HG02642 (cell line): ENCODE data around the gene CADPS.
"Not testable (repeated sequence)": the region's sequence is repeated elsewhere in the genome, so short reads cannot be mapped to it uniquely, and the experiment has no call there.

Source experiments
- ATAC-seq: cut with Tn5 transposase; IDR thresholded peaks from one replicate; pipeline ENCODE4 v1.9.1; 2021; ENCODE audit warnings: mild to moderate bottlenecking; ENCODE audit not compliant: unreplicated experiment, poor library complexity

CADPS gene

DNA sequence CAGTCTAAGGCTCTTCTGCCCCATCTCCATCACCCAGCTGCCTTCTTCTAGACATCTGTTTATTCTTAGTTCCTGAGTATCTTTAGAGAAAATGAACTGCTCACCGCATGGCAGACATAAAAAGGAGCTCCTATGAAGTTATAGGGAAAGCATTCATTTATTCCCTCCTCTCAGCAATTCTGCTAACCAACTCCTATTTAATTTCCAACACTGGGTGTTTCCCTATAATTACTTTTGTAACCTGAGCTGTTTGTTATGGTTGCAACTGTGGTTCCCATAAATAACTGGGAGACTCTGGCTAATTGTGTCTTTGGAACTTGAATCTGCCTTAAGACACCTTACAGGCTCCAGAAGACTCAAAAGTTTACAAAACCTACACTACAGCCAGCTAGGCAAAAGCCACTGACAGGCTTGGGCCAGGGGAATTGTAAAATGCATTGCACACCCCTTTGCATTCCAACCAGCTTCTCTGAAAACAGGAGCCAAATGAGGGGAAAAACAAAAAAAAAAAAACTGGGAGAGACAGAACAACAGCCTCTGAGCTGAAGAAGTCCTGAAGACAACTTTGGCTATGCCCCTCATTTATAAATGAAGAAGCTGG, 270.4 kb downstream of the CADPS start:
- no peak for ATAC-seq

DNA sequence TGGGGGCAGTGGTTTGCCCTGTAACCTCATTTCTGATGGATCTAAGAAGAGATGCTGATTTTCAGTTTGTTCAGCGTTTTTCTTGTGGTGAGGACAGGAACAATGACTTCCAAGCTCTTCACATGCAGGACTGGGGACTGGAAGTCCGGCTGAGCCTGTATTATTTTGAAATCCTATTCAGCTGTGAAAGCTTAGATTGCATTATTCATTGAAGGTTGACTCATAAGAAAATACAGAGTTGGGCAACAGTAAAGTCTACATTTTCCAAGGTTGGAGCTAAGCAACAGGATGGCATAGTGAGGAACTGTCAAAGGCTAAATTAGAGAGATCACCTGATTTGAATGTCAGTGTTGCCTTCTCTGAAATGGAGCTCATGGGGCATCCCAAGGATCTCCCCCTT, 270.9 kb downstream of the CADPS start:
- no peak for ATAC-seq

DNA sequence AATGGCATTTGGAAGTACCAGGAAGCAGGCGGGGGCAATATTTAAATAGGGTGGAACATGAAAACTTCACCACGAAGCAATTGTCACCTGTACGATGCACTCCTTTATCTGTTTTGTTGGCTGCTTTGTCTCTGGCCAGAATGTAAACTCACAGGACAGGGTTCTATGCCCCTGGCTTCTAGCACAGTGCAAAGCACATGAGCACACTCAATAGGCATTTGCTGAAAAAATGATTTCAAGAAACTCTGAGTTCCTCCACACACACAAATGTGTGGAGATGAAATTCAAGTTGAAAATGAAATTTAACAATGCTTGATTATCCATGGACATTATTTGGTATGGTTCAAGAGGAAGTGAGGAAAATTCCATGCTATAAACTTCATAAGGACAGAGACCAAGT, 272.2 kb downstream of the CADPS start:
- no peak for ATAC-seq

DNA sequence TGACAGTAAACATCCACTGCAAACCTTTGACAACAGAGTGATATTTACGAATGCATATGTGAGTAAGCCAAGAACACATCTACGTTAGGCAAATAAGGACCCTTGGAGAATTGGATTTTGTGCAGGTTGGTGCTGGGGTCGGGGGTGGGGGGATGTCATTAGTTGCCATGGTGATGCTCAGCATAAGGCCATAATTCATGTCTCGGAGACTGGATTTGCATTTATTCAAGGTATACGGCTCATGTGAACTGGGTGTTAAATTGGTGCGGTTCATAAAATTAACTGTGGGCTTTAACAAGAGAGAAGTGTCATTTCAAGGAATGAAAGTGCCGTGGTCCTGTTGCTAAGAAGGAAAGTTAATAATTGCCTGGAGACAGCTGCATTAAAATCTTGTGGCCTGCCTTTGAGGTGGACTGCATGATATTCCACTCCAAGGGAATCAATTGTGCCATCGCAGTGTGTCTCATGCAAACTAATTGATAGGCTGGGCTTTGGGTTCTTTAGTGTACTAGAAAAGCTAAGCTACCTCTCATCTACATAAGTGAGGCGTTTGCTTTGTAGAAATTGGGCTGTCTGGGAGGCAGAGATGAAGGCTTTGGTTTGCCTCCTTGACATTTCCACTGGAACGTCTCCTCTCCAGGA, 273.0 kb downstream of the CADPS start:
- no peak for ATAC-seq

DNA sequence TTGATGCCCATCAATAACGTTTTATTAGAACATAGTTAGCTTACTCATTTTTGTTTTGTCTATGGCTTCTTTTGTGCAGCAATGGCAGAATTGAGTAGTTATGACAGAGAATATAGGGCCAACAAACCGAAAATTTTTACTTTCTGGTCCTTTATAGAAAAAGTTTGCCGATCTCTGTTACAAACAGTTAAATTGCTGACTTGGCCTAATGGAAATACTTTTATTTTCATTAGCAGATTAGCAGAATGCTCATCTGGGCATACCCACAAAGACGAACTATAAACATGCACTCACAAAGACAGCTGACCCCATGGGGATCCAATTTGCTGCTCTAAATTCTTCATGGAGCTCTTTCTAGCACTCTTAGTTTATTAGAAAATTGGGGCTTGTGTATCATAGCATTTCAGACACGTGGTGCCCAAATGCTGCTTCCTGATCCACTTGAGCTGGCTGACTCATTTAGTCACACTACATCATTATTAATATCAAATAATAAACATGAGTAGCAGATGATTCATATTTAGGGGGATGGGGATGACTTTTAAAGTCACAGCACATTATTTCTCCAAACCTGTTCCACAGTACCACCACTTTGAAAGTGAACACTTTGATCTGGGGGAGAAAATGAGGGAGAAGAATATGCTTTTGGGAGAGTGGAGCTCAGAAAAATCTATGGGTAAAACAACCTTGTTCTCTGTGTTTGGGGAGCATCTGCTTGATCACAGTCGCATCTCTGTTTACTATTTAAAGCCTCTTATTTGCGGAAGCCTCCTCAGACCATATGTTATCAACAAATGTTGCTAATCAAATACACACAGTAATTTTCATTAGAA, 273.8 kb downstream of the CADPS start:
- ATAC-seq, result no peak

DNA sequence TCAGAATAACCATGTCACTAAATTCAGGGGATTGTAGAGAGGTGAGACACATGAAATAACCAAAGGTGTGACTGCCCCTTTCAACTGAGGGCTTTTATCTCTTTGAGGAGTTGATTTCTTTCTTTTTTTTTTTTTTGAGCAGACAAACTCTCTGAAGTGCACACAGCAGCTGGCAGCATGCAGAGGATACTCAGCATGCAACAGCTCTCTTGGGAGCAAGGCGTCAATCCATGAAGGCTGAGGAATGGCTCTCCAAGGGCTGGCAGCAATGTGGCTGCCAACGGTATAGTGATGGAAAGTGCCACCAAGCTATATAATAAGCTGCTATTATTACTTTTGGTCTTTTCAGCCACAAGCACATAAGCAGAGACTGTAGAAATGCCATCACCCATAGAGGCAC, 275.2 kb downstream of the CADPS start:
- no peak for ATAC-seq

DNA sequence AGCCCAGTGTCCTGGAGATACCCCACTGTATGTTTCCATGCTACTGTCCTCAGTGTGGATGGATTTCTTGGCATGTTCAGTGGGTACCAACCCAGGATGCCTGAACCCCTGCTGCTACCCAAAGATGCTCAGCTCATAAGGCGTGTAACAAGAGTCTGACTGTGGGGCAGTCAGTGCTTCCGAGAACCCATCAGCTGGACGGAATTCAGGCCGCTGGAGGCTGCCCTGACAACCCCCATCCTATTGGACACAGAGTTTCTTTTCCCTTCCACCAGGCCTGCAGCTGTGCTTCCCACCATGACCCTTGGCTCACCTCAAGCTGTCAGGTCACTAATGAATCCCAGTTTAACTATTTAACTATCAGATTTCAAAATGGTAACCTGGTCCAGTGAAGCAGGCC, 277.7 kb downstream of the CADPS start:
- no peak for ATAC-seq

DNA sequence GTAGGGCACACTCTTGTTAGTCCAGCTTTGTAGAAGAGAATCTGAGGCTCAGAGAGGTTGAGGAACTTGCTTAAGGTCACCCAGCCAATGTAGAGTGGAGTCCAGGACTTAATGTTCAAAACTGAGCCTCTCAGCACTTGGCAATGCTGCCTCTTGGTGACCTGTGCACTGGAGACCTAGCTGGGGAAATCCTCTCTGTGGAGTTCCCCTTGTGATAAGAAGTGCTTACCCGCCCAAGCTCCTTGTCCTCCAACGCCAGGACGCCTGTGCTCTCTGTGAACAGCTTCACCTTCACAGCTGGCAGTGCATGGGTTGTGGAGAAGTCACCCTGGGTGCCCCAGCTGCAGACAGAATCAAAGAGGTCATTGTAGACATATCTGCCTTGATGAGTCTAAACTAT, 282.8 kb downstream of the CADPS start:
- no peak for ATAC-seq

DNA sequence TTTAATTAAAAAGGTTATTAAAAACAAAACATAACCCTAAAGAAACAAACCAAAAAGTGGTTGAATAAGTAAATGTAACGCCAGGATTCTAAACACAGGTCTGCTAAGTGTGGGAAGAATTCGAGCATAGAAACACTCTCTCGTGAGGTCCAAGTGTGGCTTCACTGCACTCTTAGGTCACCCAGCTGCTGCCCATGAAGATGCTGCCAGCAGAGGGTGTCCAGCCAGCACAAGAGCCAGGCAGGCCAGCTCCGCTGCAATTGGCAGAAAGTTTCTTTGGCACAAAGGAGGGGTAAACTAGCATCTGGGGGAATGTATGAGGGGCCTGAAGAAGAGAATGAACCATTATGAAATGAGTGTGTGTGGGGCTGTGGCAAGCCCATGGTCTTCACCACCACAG, 286.1 kb downstream of the CADPS start:
- no peak for ATAC-seq

DNA sequence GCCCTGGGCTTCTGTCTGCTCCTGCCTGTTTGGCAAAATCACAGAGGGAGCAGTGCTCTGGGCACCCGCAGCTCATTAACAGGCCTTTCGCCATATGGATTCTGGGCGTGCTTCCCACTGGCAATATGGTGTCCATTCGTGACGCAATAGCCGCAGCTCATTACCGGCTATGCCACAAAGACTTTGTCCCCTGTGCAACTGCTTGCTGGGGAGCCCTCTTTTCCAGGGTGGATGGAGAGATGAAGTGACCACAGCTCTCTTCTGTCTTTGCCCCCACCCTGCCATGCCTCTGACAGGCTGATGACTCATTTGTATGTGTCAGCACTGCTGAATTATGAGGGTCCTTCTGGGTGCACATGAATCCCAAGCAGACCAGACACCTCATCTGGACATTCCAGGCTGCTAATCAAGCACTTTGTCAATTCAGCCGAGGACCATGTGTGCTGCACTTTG, 287.6 kb downstream of the CADPS start:
- no peak for ATAC-seq

DNA sequence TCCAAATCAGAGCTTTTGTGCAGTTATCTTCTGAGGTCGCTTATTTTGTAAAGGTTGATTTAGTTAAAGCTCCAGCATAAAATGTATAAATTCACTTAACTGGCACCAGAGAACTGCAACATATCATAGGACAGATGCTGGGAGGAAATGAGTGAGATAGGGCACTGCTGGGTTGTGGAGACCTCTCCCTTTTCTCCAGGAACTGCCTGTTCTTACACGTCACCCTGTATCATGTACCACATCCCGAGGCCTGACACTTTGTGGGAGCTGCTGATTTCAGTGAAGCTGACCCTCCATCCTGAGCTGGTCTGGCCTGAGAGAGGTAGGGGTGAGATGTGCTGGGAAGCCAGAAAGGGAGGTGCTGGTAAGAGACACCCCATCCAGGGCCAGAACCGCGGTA, 288.0 kb downstream of the CADPS start:
- ATAC-seq, result no peak

DNA sequence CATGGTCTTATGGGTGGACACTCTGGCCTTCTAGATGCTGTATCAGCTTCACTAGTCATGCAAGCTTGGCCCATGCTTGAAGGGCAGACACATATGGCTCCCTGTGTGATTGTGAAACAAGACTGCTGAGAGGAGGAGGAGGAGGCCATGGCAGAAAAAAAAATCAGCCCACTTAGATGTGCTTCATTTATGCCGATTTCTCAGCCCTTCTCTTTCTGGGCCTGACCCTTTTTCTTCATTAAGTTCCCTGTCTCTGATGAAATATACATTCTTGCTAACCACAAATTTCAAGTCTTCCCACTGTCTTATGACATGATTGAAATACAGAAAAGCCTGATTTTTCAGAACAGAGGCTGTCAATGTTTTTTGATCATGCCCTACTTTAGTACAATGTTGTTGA, 288.9 kb downstream of the CADPS start:
- no peak for ATAC-seq

DNA sequence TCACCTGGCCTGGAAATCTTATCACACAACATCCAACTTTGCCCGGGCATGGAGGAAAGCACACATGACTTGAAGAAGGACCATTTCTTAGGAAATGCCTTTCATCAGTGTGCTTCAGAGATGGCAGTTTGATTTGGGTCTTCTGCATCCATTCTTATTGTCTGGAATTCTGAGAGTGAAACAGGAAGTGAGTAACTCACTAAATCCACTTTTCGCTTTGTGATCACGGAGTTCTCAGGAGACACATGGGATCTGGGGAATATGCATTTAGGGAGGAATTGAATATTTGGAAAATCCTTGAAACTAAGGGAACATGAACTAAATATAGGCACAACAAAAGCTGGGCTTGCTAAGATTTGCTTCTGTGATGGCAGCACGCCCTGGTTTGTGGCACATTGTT, 289.4 kb downstream of the CADPS start:
- no peak for ATAC-seq

DNA sequence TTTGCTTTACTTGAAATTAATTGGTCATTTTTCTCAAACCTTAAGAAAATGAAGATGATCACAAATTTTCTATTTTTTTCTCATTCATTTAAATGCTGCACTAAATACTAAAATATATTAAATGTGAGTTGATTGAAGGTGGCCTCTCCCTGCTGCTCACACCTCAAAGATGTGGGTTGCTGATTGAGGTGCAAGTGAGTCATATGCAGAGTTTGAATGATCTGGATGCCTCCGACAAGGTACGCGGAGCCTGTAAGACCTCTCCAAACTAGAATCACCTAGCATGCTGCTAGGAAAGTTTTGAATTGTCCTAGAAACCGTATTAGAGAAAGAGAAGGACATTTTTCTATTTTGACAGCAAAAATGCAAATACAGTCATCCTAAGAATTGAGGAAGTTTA, 290.6 kb downstream of the CADPS start:
- no peak for ATAC-seq

DNA sequence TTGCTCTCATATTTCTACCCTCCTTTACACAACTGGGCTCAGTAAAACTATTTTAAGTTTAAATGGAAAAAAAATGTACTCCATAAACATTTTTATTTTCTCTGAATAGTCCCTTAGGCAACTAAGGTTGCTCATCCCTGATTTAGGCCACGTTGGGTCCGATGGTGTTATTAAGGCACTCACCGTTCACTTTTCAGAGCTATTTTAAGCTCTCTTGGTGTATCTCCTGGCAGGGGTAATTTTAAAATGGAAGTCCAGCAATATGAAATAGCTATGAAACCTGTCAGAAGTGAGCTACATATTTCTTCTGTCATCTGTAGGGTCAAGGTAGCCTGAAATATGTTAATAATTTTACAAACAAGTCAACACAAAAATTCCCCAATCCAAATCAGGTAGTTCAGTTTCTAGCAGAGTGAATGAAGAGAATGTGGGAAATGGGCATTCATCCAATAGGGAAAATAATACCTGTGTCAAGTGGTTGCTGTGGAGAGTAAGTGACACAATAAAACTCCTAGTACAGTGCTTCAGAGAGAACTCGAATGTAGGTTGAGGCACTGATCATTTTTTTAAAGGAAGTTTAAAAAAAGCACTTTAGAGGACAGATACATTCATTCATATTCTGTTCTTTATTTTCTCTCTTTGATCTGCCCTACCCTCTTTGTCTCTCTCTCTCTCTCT, 292.6 kb downstream of the CADPS start:
- no peak for ATAC-seq

DNA sequence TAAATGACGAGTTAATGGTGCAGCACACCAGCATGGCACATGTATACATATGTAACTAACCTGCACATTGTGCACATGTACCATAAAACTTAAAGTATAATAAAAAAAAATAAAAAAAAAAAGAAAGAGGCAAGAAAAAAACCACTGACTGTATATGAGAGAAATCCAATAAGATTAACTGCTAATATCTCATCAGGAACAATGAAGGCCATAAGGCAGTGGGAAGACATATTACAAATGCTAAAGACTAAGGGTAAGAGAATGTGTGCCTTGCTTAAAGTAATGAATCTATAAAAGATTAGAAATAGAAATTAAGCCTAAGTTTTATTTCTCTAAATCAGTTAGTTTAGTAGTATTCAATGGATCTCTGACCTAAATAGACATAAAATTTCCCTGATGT, 294.7 kb downstream of the CADPS start:
- ATAC-seq, result not testable (repeated sequence)

DNA sequence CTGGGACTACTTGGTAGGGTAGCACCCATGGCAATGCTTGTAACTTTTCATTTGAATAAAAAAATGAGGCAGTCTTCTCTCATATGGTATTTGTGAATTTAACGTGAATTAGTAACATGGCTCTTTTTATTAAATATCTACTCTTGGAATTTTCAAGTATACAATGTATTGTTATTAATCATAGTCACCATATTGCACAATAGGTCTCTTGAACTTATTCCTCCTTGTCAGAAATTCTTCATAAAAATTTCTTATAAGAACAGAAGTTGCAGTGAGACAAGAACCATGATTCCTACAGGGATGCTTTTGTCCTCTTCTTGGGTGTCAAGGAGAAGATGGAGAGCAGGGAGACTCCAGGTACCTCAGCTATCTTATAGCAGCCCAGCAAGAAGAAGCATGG, 298.1 kb downstream of the CADPS start:
- no peak for ATAC-seq

DNA sequence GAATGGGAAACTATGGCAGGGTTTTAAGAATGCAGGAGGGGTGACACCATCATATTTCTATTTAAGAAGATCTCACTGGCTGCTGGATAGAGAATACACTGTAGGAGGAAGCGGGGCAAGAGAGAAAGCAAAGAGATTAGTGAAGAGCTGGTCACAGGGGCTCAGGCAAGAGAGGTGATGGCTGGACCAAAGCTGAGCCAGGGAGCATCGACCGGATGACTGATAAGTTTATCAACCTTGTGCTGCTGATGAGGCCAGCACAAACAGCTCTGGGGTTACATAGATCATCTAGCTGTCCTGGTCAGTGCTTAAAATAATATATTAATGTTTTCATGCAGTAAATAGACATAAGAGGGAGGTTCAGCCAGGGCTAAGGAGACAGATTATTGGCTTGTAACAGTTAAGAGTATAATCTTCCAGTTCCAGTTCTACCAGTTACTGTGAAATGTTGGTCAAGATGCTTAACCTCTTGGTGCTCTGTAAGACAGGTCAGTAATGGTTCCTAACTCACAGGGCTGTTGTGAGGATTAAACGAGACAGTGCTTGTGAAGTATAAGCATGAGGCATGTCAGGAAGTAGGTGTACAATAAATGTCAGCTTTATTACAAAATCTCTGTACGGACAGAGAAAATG, 300.8 kb downstream of the CADPS start:
- ATAC-seq, result no peak

DNA sequence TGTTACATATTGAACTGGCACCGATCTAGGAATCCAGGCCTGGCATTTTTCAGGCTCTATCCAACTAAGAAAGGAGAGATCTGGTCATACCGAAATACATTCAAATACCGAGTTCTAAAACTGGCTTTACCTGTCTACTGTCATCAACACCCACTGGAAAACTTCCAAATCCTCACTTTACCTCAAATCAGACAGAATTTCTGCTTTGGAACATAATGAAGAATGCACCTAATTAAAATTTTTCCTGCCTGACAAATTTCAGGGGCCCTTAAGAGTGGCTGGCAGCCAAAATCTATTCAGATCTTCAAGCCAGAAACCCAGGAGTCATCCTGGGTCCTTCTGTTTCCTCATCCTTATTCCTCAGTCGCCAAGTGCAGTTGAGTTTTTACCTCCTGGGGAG, 303.3 kb downstream of the CADPS start:
- ATAC-seq, result no peak

DNA sequence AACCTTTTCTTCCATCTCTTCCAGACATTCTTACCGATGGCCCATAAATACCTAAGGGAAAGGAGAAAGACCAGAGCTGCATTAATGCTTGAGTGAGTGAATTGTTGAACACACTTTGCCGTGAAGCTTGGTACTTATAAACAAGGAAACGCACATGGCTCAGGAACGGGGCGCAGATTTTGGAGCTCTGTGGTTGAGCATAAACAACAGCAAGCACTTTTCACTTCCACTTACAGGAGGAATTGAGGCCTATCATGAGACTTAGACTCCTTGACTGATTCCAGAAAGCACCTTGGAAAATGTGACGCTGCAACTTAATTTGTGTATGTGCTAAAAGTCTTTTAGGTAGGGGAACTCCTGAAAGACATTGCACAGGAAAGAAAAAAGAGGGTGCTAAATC, 304.3 kb downstream of the CADPS start:
- ATAC-seq, result no peak

DNA sequence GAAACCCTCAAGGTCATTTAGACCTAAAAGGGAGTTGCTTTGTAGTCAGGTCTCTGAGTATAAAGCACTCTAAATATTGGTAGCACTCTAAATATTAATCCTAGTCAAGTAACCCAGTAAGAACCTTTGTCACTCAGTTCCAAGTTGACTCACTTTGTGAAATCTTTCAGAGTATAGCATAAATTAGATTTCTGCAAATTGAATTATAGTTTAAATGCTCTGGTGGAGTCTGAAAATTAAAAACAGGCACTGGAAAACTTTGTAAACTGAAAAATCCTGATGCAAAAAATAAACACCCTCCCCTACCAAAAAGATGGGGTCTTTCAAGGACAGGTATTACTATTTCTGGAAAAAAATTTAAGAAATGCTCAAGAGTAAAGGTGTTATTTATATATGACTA, 305.6 kb downstream of the CADPS start:
- no peak for ATAC-seq
